Measurements from ENCODE around the gene MARS1. TPM values are rescaled to one million over a fixed set of nuclear protein-coding genes. Genes with fewer than 3 reads are reported as not detected.

MARS1 gene
- total RNA-seq, 1 donor from 2014 or later = 351 TPM

- peaks cover 69% of the 10 kb centered on the region for H3K36me3 ChIP-seq (ENCODE audit: insufficient read depth, low read length)
- no peak overlapping the region for H3K27ac ChIP-seq (ENCODE audit: low read depth, low read length)
- DNase-seq (ENCODE audit: low read depth) = no peak
- H3K27me3 ChIP-seq (ENCODE audit: insufficient read depth, low read length) = no peaks in the 10 kb centered on the region
- no peak overlapping the region for H3K4me3 ChIP-seq (ENCODE audit: insufficient read depth, low read depth, low read length)
- H3K4me1 ChIP-seq (ENCODE audit: insufficient read depth, low read length) = no peaks in the 10 kb centered on the region
- H4K20me1 ChIP-seq (ENCODE audit: insufficient read depth, low read length) = peaks cover 54% of the 10 kb centered on the region
- H3K9ac ChIP-seq (ENCODE audit: low read length) = no peak overlapping the region
- no peak for TF ChIP-seq CTCF (IDR thresholded peaks at IDR 0.05; ENCODE audit: insufficient read depth, low read depth, low read length)
- no peaks in the 10 kb centered on the region for H3K9me3 Mint-ChIP-seq (ENCODE audit: unreplicated experiment)
- H3K4me3 Mint-ChIP-seq (ENCODE audit: unreplicated experiment) = no peak overlapping the region
- peaks cover 6% of the 10 kb centered on the region for H3K79me2 ChIP-seq (ENCODE audit: insufficient read depth, low read length)
- no peak overlapping the region for H2AFZ ChIP-seq (ENCODE audit: low read depth, low read length)
- H3K4me1 Mint-ChIP-seq (ENCODE audit: low read depth, unreplicated experiment) = peaks cover 6% of the 10 kb centered on the region
- no peaks in the 10 kb centered on the region for H3K9me3 ChIP-seq (ENCODE audit: insufficient read depth, low read depth, low read length)
- no peaks in the 10 kb centered on the region for H3K27me3 Mint-ChIP-seq (ENCODE audit: low read depth, unreplicated experiment)
- H3K4me2 ChIP-seq (ENCODE audit: low read length) = no peak overlapping the region
- no peak for FAIRE-seq
- H3K27ac Mint-ChIP-seq (ENCODE audit: unreplicated experiment) = no peak overlapping the region
- peaks cover 24% of the 10 kb centered on the region for H3K36me3 Mint-ChIP-seq (ENCODE audit: low read depth, unreplicated experiment)
These were observed 42.7 kb downstream of the MARS1 start for GRCh38 chr12:57530396-57531142.

- TF ChIP-seq CTCF (IDR thresholded peaks at IDR 0.05; ENCODE audit: insufficient read depth, low read depth, low read length) (no peak), EZH2 (IDR thresholded peaks at IDR 0.05; ENCODE audit: insufficient read depth, low read length) (no peak)
- Histone ChIP-seq H3K36me3 (ENCODE audit: insufficient read depth, low read length) (peaks cover 72% of the 10 kb centered on the region), H2AFZ (ENCODE audit: low read depth, low read length) (no peak overlapping the region), H3K9me3 (ENCODE audit: insufficient read depth, low read depth, low read length) (no peaks in the 10 kb centered on the region), H4K20me1 (ENCODE audit: insufficient read depth, low read length) (peaks cover 52% of the 10 kb centered on the region), H3K27me3 (ENCODE audit: insufficient read depth, low read length) (no peaks in the 10 kb centered on the region), H3K4me2 (ENCODE audit: low read length) (no peak overlapping the region), H3K4me1 (ENCODE audit: insufficient read depth, low read length) (no peaks in the 10 kb centered on the region), H3K79me2 (ENCODE audit: insufficient read depth, low read length) (peaks cover 6% of the 10 kb centered on the region), H3K27ac (ENCODE audit: low read depth, low read length) (no peak overlapping the region), H3K9ac (ENCODE audit: low read length) (no peak overlapping the region), H3K4me3 (ENCODE audit: insufficient read depth, low read depth, low read length) (no peak overlapping the region)
- Mint-ChIP-seq H3K4me3 (ENCODE audit: unreplicated experiment) (no peak overlapping the region), H3K27me3 (ENCODE audit: low read depth, unreplicated experiment) (no peaks in the 10 kb centered on the region), H3K36me3 (ENCODE audit: low read depth, unreplicated experiment) (peaks cover 28% of the 10 kb centered on the region), H3K4me1 (ENCODE audit: low read depth, unreplicated experiment) (peaks cover 6% of the 10 kb centered on the region), H3K27ac (ENCODE audit: unreplicated experiment) (no peak overlapping the region), H3K9me3 (ENCODE audit: unreplicated experiment) (no peaks in the 10 kb centered on the region)
- FAIRE-seq = no peak
- no peak for DNase-seq (ENCODE audit: low read depth)
These were observed 44.0 kb downstream of the MARS1 start for GRCh38 chr12:57531836-57532235.

GRCh38 chr12:57533108-57533507, 45.2 kb downstream of the MARS1 start:
- Mint-ChIP-seq H3K4me3 (ENCODE audit: unreplicated experiment) (no peak overlapping the region), H3K4me1 (ENCODE audit: low read depth, unreplicated experiment) (peaks cover 2% of the 10 kb centered on the region), H3K27me3 (ENCODE audit: low read depth, unreplicated experiment) (no peaks in the 10 kb centered on the region), H3K36me3 (ENCODE audit: low read depth, unreplicated experiment) (peaks cover 28% of the 10 kb centered on the region), H3K27ac (ENCODE audit: unreplicated experiment) (no peak overlapping the region), H3K9me3 (ENCODE audit: unreplicated experiment) (no peaks in the 10 kb centered on the region)
- no peaks in the 10 kb centered on the region for H3K27me3 ChIP-seq (ENCODE audit: insufficient read depth, low read length)
- no peak overlapping the region for H3K4me2 ChIP-seq (ENCODE audit: low read length)
- peaks cover 69% of the 10 kb centered on the region for H3K36me3 ChIP-seq (ENCODE audit: insufficient read depth, low read length)
- H3K9ac ChIP-seq (ENCODE audit: low read length) = no peak overlapping the region
- H3K27ac ChIP-seq (ENCODE audit: low read depth, low read length) = no peak overlapping the region
- no peak overlapping the region for H2AFZ ChIP-seq (ENCODE audit: low read depth, low read length)
- FAIRE-seq (no peak), DNase-seq (ENCODE audit: low read depth) (no peak)
- H3K4me3 ChIP-seq (ENCODE audit: insufficient read depth, low read depth, low read length) = no peak overlapping the region
- peaks cover 56% of the 10 kb centered on the region for H4K20me1 ChIP-seq (ENCODE audit: insufficient read depth, low read length)
- no peaks in the 10 kb centered on the region for H3K9me3 ChIP-seq (ENCODE audit: insufficient read depth, low read depth, low read length)
- H3K79me2 ChIP-seq (ENCODE audit: insufficient read depth, low read length) = peaks cover 6% of the 10 kb centered on the region
- H3K4me1 ChIP-seq (ENCODE audit: insufficient read depth, low read length) = no peaks in the 10 kb centered on the region
- TF ChIP-seq CTCF (IDR thresholded peaks at IDR 0.05; ENCODE audit: insufficient read depth, low read depth, low read length) (no peak), EZH2 (IDR thresholded peaks at IDR 0.05; ENCODE audit: insufficient read depth, low read length) (no peak)
